HCT116 (cell line): ENCODE measurements around the gene TIMM10. TPM values are rescaled to one million over a fixed set of nuclear protein-coding genes. Genes with fewer than 3 reads are reported as not detected.

Experiments used
- ATAC-seq: fragments of 200-7000 bp; cut with Tn5 transposase; 2 replicates; pipeline ENCODE4 v1.9.1; 2020; ENCODE audit warnings: mild to moderate bottlenecking, moderate library complexity
- BruUV-seq: library from RNA; stranded (reverse); fragments of 400-500 nt; replicated peaks from 2 replicates; lab custom pipeline; 2021; lab: Mats Ljungman, UMichigan
- CTCF ChIA-PET: fragments of 300-600 bp; sonication (Branson Sonifier 250); formaldehyde crosslinking; loops from one replicate; lab custom pipeline; 2021; ENCODE audit warnings: antibody characterized with exemption; lab: Charles Lee
- POLR2A ChIA-PET: fragments of 300-600, 350-600 bp; sonication (Branson Sonifier 250); formaldehyde crosslinking; loops from one replicate; lab custom pipeline; 2021; ENCODE audit warnings: antibody characterized with exemption; lab: Charles Lee
- RAD21 ChIA-PET, 2 experiments: fragments of 300-600 bp; sonication (Branson Sonifier 250); formaldehyde crosslinking; loops; one replicate each; lab custom pipeline; 2023; ENCODE audit warnings: low total read pairs in 2 of 2; ENCODE audit not compliant: uncharacterized antibody in 2 of 2, unreplicated experiment in 2 of 2, low non-redundant PET in 1 of 2; lab: Charles Lee
- DNase-seq: peaks from one replicate; pipeline ENCODE4 v3.0.0-alpha.2; 2010; ENCODE audit warnings: low read depth, low spot score
- H2AFZ ChIP-seq: fragments of 200-600 bp; shearing (Covaris generic), sonication (generic); 2 replicates; pipeline ENCODE4 v1.6.1; 2017; ENCODE audit warnings: low read depth, mixed run types, mixed read lengths, antibody characterized with exemption, low read length; ENCODE audit not compliant: poor library complexity, severe bottlenecking
- H3K27ac ChIP-seq: 2 replicates; pipeline ENCODE4 v1.5.1; 2012; ENCODE audit warnings: low read depth, low read length
- H3K27me3 ChIP-seq: fragments of 200-600 bp; sonication (generic); 2 replicates; pipeline ENCODE4 v1.6.1; 2016; ENCODE audit warnings: mixed run types, low read length, mixed read lengths; ENCODE audit not compliant: insufficient read depth
- H3K36me3 ChIP-seq, 2 experiments: fragments of 200-500 bp in 1 of 2; fragments of 200-600 bp in 1 of 2; sonication (Bioruptor generic) in 1 of 2; sonication (generic) in 1 of 2; 2 replicates each; pipeline versions ENCODE4 v1.5.1 to v1.6.1; 2014 to 2016; ENCODE audit warnings: low read length in 2 of 2, inconsistent platforms in 1 of 2, mixed read lengths in 1 of 2, mixed run types in 1 of 2; ENCODE audit not compliant: insufficient read depth in 2 of 2, control insufficient read depth in 1 of 2
- H3K4me1 ChIP-seq, 2 experiments: fragments of 200-600 bp in 1 of 2; sonication (generic) in 1 of 2; 2 replicates each; pipeline versions ENCODE4 v1.5.1 to v1.6.1; 2012 to 2017; ENCODE audit warnings: low read length in 2 of 2, inconsistent platforms in 1 of 2, mild to moderate bottlenecking in 1 of 2, mixed read lengths in 1 of 2, mixed run types in 1 of 2, moderate library complexity in 1 of 2; ENCODE audit not compliant: insufficient read depth in 2 of 2, control insufficient read depth in 1 of 2
- H3K4me2 ChIP-seq: fragments of 200-600 bp; sonication (generic); 2 replicates; pipeline ENCODE4 v1.6.1; 2017; ENCODE audit warnings: mixed run types, low read length, mixed read lengths
- H3K4me3 ChIP-seq, 2 experiments: fragments of 200-600 bp in 1 of 2; sonication (generic) in 1 of 2; replicated peaks in 1 of 2; 2 replicates each; pipeline ENCODE4 v1.5.1; 2011 to 2016; ENCODE audit warnings: low read length in 2 of 2, control low read depth in 1 of 2, low read depth in 1 of 2, mild to moderate bottlenecking in 1 of 2, mixed read lengths in 1 of 2, mixed run types in 1 of 2
- H3K79me2 ChIP-seq: fragments of 200-600 bp; sonication (generic); 2 replicates; pipeline ENCODE4 v1.6.1; 2017; ENCODE audit warnings: mild to moderate bottlenecking, mixed run types, low read length, moderate library complexity, mixed read lengths; ENCODE audit not compliant: insufficient read depth
- H3K9ac ChIP-seq: fragments of 200-600 bp; sonication (generic); 2 replicates; pipeline ENCODE4 v1.6.1; 2016; ENCODE audit warnings: low read length, mixed read lengths
- H3K9me2 ChIP-seq: fragments of 200-600 bp; sonication (generic), shearing (Covaris generic); 2 replicates; pipeline ENCODE4 v1.6.1; 2017; ENCODE audit warnings: mixed run types, mild to moderate bottlenecking, moderate library complexity; ENCODE audit not compliant: insufficient read depth
- H3K9me3 ChIP-seq, 2 experiments: fragments of 200-500 bp in 1 of 2; fragments of 200-600 bp in 1 of 2; sonication (Bioruptor generic) in 1 of 2; sonication (generic) in 1 of 2; 2 replicates each; pipeline ENCODE4 v1.6.1; 2014 to 2017; ENCODE audit warnings: low read length in 2 of 2, mixed read lengths in 2 of 2, inconsistent platforms in 1 of 2, low read depth in 1 of 2, mild to moderate bottlenecking in 1 of 2, mixed run types in 1 of 2, moderate library complexity in 1 of 2; ENCODE audit not compliant: control insufficient read depth in 1 of 2, insufficient read depth in 1 of 2
- H4K20me1 ChIP-seq: fragments of 200-600 bp; sonication (generic), shearing (Covaris generic); 2 replicates; pipeline ENCODE4 v1.6.1; 2017; ENCODE audit warnings: mixed run types, mild to moderate bottlenecking, moderate library complexity; ENCODE audit not compliant: insufficient read depth
- CBX3 ChIP-seq: IDR thresholded peaks from 2 replicates; pipeline ENCODE4 v1.6.1; 2012; ENCODE audit warnings: low read depth
- EGR1 ChIP-seq: IDR thresholded peaks from 2 replicates; pipeline ENCODE4 v1.6.1; 2012; ENCODE audit warnings: low read depth
- EZH2 ChIP-seq: fragments of 200-600 bp; sonication (generic); IDR thresholded peaks from 2 replicates; pipeline ENCODE4 v1.6.1; 2017; ENCODE audit warnings: antibody characterized with exemption, mixed run types
- FOSL1 ChIP-seq: IDR thresholded peaks from 2 replicates; pipeline ENCODE4 v1.6.1; 2012; ENCODE audit warnings: low read depth
- POLR2A ChIP-seq: IDR thresholded peaks from 2 replicates; pipeline ENCODE4 v1.7.0; 2011; ENCODE audit warnings: borderline replicate concordance; ENCODE audit not compliant: insufficient read depth, insufficient read length; ENCODE audit errors: extremely low read depth
- POLR2AphosphoS5 ChIP-seq: IDR thresholded peaks from 2 replicates; pipeline ENCODE4 v1.6.1; 2011; ENCODE audit warnings: mild to moderate bottlenecking, low read depth, low read length, moderate library complexity
- SRF ChIP-seq: IDR thresholded peaks from 2 replicates; pipeline ENCODE4 v1.6.1; 2012; ENCODE audit warnings: low read depth
- TCF7L2 ChIP-seq: IDR thresholded peaks from 2 replicates; pipeline ENCODE4 v1.7.0; 2011; ENCODE audit warnings: borderline replicate concordance, inconsistent platforms; ENCODE audit not compliant: insufficient read depth, insufficient read length; ENCODE audit errors: extremely low read depth
- YY1 ChIP-seq: IDR thresholded peaks from 2 replicates; pipeline ENCODE4 v1.6.1; 2011; ENCODE audit warnings: low read length, low read depth, moderate library complexity, mild to moderate bottlenecking; ENCODE audit not compliant: insufficient replicate concordance; ENCODE audit errors: extremely low read depth
- ZFX ChIP-seq: fragments of 450-650 bp; IDR thresholded peaks from 2 replicates; pipeline ENCODE4 v1.6.1; 2017
- intact Hi-C: fragments of 100-400 bp; cut with micrococcal nuclease; formaldehyde crosslinking; loops from 2 replicates; pipeline ENCODE4 v1.10.0; 2022
- total RNA-seq: library from RNA; stranded (reverse); gene quantifications from one replicate; pipeline ENCODE4 v1.2.1, GENCODE V29; 2021; ENCODE audit not compliant: unreplicated experiment
- TF ChIP-seq, protein P1 (sequence below): IDR thresholded peaks from 2 replicates; pipeline ENCODE4 v1.6.1; 2012
- TF ChIP-seq, protein P2 (sequence below), 3 experiments: fragments of 200-600 bp in 1 of 3; sonication (generic) in 1 of 3; IDR thresholded peaks in 2 of 3; conservative IDR thresholded peaks in 1 of 3; 2 replicates each; pipeline ENCODE4 v1.5.1; 2012 to 2017; ENCODE audit warnings: low read depth in 2 of 3, low read length in 2 of 3, antibody characterized with exemption in 1 of 3, borderline replicate concordance in 1 of 3, control low read depth in 1 of 3, mild to moderate bottlenecking in 1 of 3, mixed read lengths in 1 of 3, mixed run types in 1 of 3, moderate library complexity in 1 of 3; ENCODE audit not compliant: insufficient read depth in 1 of 3
- TF ChIP-seq, protein P3 (sequence below): IDR thresholded peaks from 2 replicates; pipeline ENCODE4 v1.6.1; 2011; ENCODE audit warnings: mild to moderate bottlenecking, low read length, moderate library complexity; ENCODE audit not compliant: insufficient replicate concordance; ENCODE audit errors: extremely low read depth
- TF ChIP-seq, protein P4 (sequence below): IDR thresholded peaks from 2 replicates; pipeline ENCODE4 v1.6.1; 2012

The TIMM10 gene
- total RNA-seq, 1 experiment from 2014 or later: 65.6 TPM

DNA sequence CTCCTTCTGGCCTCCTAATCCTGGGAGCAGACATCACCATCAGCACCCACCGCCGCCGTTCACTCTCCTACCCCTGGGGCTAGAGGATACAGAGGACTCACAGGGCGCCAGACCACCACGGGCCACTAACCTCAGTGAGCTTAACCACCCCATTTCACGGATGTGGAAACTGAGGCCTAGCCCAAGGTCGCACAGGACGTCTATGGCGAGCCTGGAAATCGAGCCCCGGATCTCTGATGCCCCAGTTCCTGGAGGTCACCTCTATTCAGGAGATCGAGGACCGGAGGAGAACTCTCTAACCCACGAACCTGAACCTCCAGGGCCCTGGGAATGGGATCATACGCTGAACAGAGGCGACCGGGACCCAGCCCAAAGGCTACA is 349 bp downstream of the TIMM10 start:
- Histone ChIP-seq H3K4me1 (peaks cover 16 to 17% of the 10 kb centered on the region in 2 experiments), H3K9ac (peak overlapping the region; percentile 83), H3K27ac (peak overlapping the region; percentile 61), H4K20me1 (no peaks in the 10 kb centered on the region), H3K27me3 (no peaks in the 10 kb centered on the region), H2AFZ (no peak overlapping the region), H3K4me3 (peak overlapping the region; percentile 64 to 84), H3K4me2 (peak overlapping the region; percentile 93), H3K79me2 (peaks cover 26% of the 10 kb centered on the region), H3K36me3 (peaks cover 2 to 7% of the 10 kb centered on the region in 2 experiments; a peak in 1 of 4 replicates), H3K9me2 (no peaks in the 10 kb centered on the region), H3K9me3 (no peaks in the 10 kb centered on the region)
- DNase-seq (no peak), ATAC-seq (peak; percentile 26)
- BruUV-seq: TSS peak; percentile 79
- ChIA-PET POLR2A (interaction anchor here (0.6 kb wide), 1 partner anchor 70 kb away, joined by 3 read pairs; the partner anchor contains the start of gene RTN4RL2), RAD21 (interaction anchor here in 1 of 2 experiments (1.2 kb wide), 1 partner anchor 37 kb away, joined by 3 read pairs; no protein-coding TSS in a partner anchor), CTCF (interaction anchor here (1.0 to 2.1 kb wide), 3 partner anchors 37 to 115 kb away, joined by 4 to 6 read pairs (median 4); no protein-coding TSS in a partner anchor)
- TF ChIP-seq POLR2A (no peak), ZFX (peak; percentile 72)
- intact Hi-C loops: loop anchor here (1.0 kb wide), 1 partner anchor 182 kb away; the partner anchor contains the start of genes MED19 and TMX2

DNA sequence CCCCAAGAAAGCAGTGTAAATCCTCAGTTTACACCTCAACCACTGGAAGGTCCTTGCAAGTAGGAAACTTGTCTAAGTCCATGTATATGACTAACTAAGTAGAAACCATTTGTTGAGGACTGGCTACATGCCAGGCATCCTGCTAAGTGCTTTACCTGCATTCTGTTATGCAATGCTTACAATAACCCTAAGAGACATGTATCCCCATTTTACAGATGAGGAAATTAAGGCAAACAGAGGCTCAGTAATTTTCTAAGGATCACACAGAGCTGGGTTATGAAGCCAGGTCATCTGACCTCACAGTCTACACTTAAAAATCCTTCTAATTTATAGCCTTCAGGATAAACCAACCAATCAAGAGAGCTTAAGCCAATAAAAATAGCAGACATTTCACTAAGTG is 1.5 kb downstream of the TIMM10 start:
- Histone ChIP-seq H3K36me3 (peaks cover 2 to 7% of the 10 kb centered on the region in 2 experiments; a peak in 1 of 4 replicates), H3K4me1 (peaks cover 16 to 17% of the 10 kb centered on the region in 2 experiments), H3K9ac (no peak overlapping the region), H3K27me3 (no peaks in the 10 kb centered on the region), H3K4me2 (peak overlapping the region; percentile 93; the same call in 1 of the 2 replicates), H3K27ac (no peak overlapping the region), H3K9me3 (no peaks in the 10 kb centered on the region), H3K4me3 (peak overlapping the region; percentile 64 to 84; a peak in 1 of 4 replicates), H4K20me1 (no peaks in the 10 kb centered on the region), H3K9me2 (no peaks in the 10 kb centered on the region), H3K79me2 (peaks cover 26% of the 10 kb centered on the region), H2AFZ (no peak overlapping the region)
- BruUV-seq: no TSS peak
- TF ChIP-seq POLR2AphosphoS5 (no peak), SRF (no peak), YY1 (no peak), CBX3 (no peak), EZH2 (no peak), FOSL1 (no peak), EGR1 (no peak), POLR2A (no peak), TCF7L2 (no peak)
- TF ChIP-seq, protein P1, sequence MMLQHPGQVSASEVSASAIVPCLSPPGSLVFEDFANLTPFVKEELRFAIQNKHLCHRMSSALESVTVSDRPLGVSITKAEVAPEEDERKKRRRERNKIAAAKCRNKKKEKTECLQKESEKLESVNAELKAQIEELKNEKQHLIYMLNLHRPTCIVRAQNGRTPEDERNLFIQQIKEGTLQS: no peak
- TF ChIP-seq, protein P2, sequence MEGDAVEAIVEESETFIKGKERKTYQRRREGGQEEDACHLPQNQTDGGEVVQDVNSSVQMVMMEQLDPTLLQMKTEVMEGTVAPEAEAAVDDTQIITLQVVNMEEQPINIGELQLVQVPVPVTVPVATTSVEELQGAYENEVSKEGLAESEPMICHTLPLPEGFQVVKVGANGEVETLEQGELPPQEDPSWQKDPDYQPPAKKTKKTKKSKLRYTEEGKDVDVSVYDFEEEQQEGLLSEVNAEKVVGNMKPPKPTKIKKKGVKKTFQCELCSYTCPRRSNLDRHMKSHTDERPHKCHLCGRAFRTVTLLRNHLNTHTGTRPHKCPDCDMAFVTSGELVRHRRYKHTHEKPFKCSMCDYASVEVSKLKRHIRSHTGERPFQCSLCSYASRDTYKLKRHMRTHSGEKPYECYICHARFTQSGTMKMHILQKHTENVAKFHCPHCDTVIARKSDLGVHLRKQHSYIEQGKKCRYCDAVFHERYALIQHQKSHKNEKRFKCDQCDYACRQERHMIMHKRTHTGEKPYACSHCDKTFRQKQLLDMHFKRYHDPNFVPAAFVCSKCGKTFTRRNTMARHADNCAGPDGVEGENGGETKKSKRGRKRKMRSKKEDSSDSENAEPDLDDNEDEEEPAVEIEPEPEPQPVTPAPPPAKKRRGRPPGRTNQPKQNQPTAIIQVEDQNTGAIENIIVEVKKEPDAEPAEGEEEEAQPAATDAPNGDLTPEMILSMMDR (IDR thresholded peaks at IDR 0.05 in 2 of 3, conservative IDR thresholded peaks at IDR 0.05 in 1 of 3; ENCODE audit: borderline replicate concordance in 1 of 3, insufficient read depth in 1 of 3, low read depth in 2 of 3, low read length in 2 of 3): no peak
- TF ChIP-seq, protein P3, sequence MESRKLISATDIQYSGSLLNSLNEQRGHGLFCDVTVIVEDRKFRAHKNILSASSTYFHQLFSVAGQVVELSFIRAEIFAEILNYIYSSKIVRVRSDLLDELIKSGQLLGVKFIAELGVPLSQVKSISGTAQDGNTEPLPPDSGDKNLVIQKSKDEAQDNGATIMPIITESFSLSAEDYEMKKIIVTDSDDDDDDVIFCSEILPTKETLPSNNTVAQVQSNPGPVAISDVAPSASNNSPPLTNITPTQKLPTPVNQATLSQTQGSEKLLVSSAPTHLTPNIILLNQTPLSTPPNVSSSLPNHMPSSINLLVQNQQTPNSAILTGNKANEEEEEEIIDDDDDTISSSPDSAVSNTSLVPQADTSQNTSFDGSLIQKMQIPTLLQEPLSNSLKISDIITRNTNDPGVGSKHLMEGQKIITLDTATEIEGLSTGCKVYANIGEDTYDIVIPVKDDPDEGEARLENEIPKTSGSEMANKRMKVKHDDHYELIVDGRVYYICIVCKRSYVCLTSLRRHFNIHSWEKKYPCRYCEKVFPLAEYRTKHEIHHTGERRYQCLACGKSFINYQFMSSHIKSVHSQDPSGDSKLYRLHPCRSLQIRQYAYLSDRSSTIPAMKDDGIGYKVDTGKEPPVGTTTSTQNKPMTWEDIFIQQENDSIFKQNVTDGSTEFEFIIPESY: no peak
- TF ChIP-seq, protein P4, sequence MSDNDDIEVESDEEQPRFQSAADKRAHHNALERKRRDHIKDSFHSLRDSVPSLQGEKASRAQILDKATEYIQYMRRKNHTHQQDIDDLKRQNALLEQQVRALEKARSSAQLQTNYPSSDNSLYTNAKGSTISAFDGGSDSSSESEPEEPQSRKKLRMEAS: no peak
- intact Hi-C loops: loop anchor here (5.0 kb wide), 1 partner anchor 983 kb away; no protein-coding TSS in a partner anchor
- RAD21 ChIA-PET: no interaction called here
- POLR2A ChIA-PET: no interaction called here
- DNase-seq (no peak), ATAC-seq (no peak)
- CTCF ChIA-PET: interaction anchor here (1.0 to 5.2 kb wide), 4 partner anchors 36 to 71 kb away, joined by 4 to 78 read pairs (median 23); partner anchors contain the start of gene RTN4RL2
